ENCODE data around the gene TBL1X.

DNA sequence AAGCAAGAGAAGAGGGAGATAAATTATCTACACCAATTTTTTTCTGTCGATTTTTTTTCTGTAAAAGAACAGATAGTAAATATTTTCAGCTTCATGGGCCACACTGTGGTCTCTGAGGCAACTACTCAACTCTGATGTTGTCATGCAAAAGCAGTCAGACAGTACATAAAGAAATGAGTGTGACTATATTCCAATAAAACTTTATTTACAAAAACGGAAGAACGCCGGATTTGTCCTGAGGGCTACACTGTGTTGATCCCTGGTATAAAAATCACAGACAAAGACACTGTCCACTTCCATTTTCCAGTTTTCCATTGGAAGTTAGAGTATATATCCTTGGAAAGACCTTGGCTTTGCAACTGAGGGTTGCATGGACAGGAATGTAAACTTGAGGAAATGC is 282.8 kb downstream of the TBL1X start:
- TF ChIP-seq POLR2AphosphoS5 (IDR thresholded peaks at IDR 0.05; ENCODE audit: low read depth, low read length) (no peak), FOXP2 (optimal IDR thresholded peaks at IDR 0.05; ENCODE audit: borderline replicate concordance, extremely low read depth, extremely low read length, insufficient read depth) (no peak), TAF1 (IDR thresholded peaks at IDR 0.05; ENCODE audit: borderline replicate concordance, insufficient read depth, low read length) (no peak), SIN3A (IDR thresholded peaks at IDR 0.05; ENCODE audit: borderline replicate concordance, insufficient read depth, low read length) (no peak)
- TF ChIP-seq, protein P1, sequence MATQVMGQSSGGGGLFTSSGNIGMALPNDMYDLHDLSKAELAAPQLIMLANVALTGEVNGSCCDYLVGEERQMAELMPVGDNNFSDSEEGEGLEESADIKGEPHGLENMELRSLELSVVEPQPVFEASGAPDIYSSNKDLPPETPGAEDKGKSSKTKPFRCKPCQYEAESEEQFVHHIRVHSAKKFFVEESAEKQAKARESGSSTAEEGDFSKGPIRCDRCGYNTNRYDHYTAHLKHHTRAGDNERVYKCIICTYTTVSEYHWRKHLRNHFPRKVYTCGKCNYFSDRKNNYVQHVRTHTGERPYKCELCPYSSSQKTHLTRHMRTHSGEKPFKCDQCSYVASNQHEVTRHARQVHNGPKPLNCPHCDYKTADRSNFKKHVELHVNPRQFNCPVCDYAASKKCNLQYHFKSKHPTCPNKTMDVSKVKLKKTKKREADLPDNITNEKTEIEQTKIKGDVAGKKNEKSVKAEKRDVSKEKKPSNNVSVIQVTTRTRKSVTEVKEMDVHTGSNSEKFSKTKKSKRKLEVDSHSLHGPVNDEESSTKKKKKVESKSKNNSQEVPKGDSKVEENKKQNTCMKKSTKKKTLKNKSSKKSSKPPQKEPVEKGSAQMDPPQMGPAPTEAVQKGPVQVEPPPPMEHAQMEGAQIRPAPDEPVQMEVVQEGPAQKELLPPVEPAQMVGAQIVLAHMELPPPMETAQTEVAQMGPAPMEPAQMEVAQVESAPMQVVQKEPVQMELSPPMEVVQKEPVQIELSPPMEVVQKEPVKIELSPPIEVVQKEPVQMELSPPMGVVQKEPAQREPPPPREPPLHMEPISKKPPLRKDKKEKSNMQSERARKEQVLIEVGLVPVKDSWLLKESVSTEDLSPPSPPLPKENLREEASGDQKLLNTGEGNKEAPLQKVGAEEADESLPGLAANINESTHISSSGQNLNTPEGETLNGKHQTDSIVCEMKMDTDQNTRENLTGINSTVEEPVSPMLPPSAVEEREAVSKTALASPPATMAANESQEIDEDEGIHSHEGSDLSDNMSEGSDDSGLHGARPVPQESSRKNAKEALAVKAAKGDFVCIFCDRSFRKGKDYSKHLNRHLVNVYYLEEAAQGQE (IDR thresholded peaks at IDR 0.05; ENCODE audit: insufficient read depth in 1 of 2, low read depth in 2 of 2, low read length in 2 of 2): no peak
